LNCAP (cell line): ENCODE results near the gene COL17A1.

Experiments used
- CTCF ChIP-seq: fragments of 450-650 bp; IDR thresholded peaks from 2 replicates; pipeline ENCODE4 v1.5.1; 2017; ENCODE audit warnings: mild to moderate bottlenecking

The COL17A1 gene

GRCh38 chr10:104085801-104086400, at the start of gene COL17A1:
COL17A1 (minus strand) TSS chr10:104085880; CDS start chr10:104080673, 5,207 bp downstream.
- TF ChIP-seq CTCF, result no peak

- no peak for TF ChIP-seq CTCF
Observed at GRCh38 chr10:104130041-104130440, 44.4 kb upstream of the COL17A1 start.

GRCh38 chr10:104128214-104128613, 42.5 kb upstream of the COL17A1 start:
- no peak for TF ChIP-seq CTCF

GRCh38 chr10:104127411-104127810, 41.7 kb upstream of the COL17A1 start:
- no peak for TF ChIP-seq CTCF

GRCh38 chr10:104123397-104123796, 37.7 kb upstream of the COL17A1 start:
- peak; percentile 49; the same call in 1 of the 2 replicates for TF ChIP-seq CTCF

GRCh38 chr10:104122225-104123107, 36.8 kb upstream of the COL17A1 start:
- TF ChIP-seq CTCF, result no peak

- TF ChIP-seq CTCF, result peak; percentile 70
Observed at GRCh38 chr10:104121485-104122224, 36.0 kb upstream of the COL17A1 start, which contains the start of gene SFR1. SFR1 (plus strand) TSS chr10:104122171; CDS start chr10:104122184, 13 bp downstream.
